ENCODE results near the gene PPARG.

PPARG gene

DNA sequence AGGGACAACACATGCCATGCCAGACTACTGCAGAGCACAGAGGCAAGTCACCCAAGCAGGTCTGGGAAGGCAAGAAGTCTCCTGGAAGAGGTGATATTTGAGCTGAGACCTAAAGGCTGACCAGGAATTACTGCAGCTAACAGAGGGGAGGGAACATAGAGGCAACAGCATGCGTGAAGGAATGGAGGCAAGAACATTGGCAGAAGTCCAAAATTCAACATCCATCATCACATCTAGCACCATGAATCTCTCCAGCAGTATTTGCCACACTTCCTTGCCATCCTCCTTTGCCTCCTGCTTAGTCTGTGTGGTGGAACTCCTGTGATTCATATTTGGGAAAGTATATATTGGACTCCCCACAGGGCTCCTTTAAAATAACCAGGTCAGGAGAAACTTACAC lies 194.5 kb downstream of the PPARG start:
- no peaks in the 10 kb centered on the region for H3K9me2 ChIP-seq (ENCODE audit: low read depth, low read length)
- H4K20me1 ChIP-seq (ENCODE audit: insufficient read depth, low read length): no peaks in the 10 kb centered on the region
- H3K36me3 ChIP-seq (ENCODE audit: insufficient read depth, low read length): peaks cover 15% of the 10 kb centered on the region; the same call in 1 of the 2 replicates
- TF ChIP-seq, protein P1, sequence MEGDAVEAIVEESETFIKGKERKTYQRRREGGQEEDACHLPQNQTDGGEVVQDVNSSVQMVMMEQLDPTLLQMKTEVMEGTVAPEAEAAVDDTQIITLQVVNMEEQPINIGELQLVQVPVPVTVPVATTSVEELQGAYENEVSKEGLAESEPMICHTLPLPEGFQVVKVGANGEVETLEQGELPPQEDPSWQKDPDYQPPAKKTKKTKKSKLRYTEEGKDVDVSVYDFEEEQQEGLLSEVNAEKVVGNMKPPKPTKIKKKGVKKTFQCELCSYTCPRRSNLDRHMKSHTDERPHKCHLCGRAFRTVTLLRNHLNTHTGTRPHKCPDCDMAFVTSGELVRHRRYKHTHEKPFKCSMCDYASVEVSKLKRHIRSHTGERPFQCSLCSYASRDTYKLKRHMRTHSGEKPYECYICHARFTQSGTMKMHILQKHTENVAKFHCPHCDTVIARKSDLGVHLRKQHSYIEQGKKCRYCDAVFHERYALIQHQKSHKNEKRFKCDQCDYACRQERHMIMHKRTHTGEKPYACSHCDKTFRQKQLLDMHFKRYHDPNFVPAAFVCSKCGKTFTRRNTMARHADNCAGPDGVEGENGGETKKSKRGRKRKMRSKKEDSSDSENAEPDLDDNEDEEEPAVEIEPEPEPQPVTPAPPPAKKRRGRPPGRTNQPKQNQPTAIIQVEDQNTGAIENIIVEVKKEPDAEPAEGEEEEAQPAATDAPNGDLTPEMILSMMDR (IDR thresholded peaks at IDR 0.05; ENCODE audit: low read length): no peak
- no peak for TF ChIP-seq EZH2 (IDR thresholded peaks at IDR 0.05; ENCODE audit: borderline replicate concordance, low read length)
- no peaks in the 10 kb centered on the region for H3K9me3 ChIP-seq (ENCODE audit: low read length)
- peak overlapping the region; percentile 86 for H3K4me2 ChIP-seq (ENCODE audit: low read length)
- no peak overlapping the region for H3K27ac ChIP-seq (ENCODE audit: low read depth, low read length, poor library complexity, severe bottlenecking)
- H2AFZ ChIP-seq (ENCODE audit: low read length): peak overlapping the region; percentile 57; the same call in 1 of the 2 replicates
- H3K27me3 ChIP-seq (ENCODE audit: insufficient read depth, low read length): no peaks in the 10 kb centered on the region
- no peaks in the 10 kb centered on the region for H3K79me2 ChIP-seq (ENCODE audit: insufficient read depth, low read length)
- no peaks in the 10 kb centered on the region for H3F3A ChIP-seq (ENCODE audit: insufficient read depth, low read length)
- H3K4me3 ChIP-seq (ENCODE audit: low read depth, low read length, poor library complexity, severe bottlenecking): peak overlapping the region; percentile 87
- peak overlapping the region; percentile 67 for H3K9ac ChIP-seq (ENCODE audit: low read length)
- H3K4me1 ChIP-seq (ENCODE audit: insufficient read depth, low read length, severe bottlenecking): peaks cover 21% of the 10 kb centered on the region

DNA sequence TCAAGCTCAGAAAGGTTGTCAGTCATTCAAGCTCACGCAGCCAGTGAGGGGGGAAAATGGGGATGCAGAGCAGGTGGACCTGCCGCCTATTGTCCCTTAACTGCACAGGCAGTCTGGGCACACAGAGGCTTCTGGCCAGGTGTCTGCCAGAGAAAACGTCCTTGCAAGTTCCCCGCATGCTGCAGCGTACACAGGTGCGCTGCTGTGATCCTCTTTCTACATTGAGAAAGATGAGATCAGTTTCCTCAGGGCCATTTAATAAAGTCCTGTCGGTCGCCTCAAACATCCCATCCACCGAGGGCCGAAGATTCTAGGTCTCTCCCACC lies 195.0 kb downstream of the PPARG start:
- Histone ChIP-seq H3K9me3 (ENCODE audit: low read length) (no peaks in the 10 kb centered on the region), H3F3A (ENCODE audit: insufficient read depth, low read length) (no peaks in the 10 kb centered on the region), H3K4me2 (ENCODE audit: low read length) (peak overlapping the region; percentile 86), H2AFZ (ENCODE audit: low read length) (peak overlapping the region; percentile 57; the same call in 1 of the 2 replicates), H3K27me3 (ENCODE audit: insufficient read depth, low read length) (no peaks in the 10 kb centered on the region), H3K9ac (ENCODE audit: low read length) (peak overlapping the region; percentile 67), H3K4me1 (ENCODE audit: insufficient read depth, low read length, severe bottlenecking) (peaks cover 21% of the 10 kb centered on the region), H3K27ac (ENCODE audit: low read depth, low read length, poor library complexity, severe bottlenecking) (no peak overlapping the region), H4K20me1 (ENCODE audit: insufficient read depth, low read length) (no peaks in the 10 kb centered on the region), H3K36me3 (ENCODE audit: insufficient read depth, low read length) (peaks cover 16% of the 10 kb centered on the region; the same call in 1 of the 2 replicates), H3K9me2 (ENCODE audit: low read depth, low read length) (no peaks in the 10 kb centered on the region), H3K79me2 (ENCODE audit: insufficient read depth, low read length) (no peaks in the 10 kb centered on the region), H3K4me3 (ENCODE audit: low read depth, low read length, poor library complexity, severe bottlenecking) (peak overlapping the region; percentile 87)
- TF ChIP-seq, protein P1 (IDR thresholded peaks at IDR 0.05; ENCODE audit: low read length): no peak
- no peak for TF ChIP-seq EZH2 (IDR thresholded peaks at IDR 0.05; ENCODE audit: borderline replicate concordance, low read length)
